ENCODE data around the gene SNAI1.

DNA sequence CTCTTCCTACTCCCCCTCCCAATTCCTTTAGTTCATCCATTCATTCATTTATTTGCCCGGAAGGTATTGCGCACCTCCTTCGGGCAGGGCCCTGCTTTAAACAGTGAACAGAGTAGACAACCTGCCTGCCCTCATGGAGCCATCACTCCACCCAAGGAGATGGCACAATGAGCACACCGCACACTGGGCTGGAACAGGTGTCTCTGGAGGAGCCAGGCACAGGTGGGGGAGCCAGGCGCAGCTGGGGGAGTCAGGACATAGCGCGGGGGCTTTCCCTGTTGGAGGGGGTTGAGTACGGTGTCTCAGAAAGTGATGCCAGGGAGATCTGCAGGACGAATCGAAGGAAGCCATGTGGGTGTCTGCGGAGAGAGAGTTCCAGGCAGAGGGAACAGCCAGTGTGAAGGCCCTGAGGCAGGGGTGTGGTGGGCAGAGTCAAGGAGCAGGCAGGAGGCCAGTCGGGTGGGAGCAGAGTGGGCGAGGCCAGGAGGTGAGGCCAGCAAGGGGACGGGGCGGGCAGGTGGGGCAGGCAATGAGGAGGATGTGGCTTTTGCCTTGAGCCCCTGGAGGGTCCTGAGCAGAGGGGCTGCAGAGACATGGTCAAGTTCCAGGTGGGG lies 46.4 kb downstream of the SNAI1 start:
- TF ChIP-seq, protein P1, sequence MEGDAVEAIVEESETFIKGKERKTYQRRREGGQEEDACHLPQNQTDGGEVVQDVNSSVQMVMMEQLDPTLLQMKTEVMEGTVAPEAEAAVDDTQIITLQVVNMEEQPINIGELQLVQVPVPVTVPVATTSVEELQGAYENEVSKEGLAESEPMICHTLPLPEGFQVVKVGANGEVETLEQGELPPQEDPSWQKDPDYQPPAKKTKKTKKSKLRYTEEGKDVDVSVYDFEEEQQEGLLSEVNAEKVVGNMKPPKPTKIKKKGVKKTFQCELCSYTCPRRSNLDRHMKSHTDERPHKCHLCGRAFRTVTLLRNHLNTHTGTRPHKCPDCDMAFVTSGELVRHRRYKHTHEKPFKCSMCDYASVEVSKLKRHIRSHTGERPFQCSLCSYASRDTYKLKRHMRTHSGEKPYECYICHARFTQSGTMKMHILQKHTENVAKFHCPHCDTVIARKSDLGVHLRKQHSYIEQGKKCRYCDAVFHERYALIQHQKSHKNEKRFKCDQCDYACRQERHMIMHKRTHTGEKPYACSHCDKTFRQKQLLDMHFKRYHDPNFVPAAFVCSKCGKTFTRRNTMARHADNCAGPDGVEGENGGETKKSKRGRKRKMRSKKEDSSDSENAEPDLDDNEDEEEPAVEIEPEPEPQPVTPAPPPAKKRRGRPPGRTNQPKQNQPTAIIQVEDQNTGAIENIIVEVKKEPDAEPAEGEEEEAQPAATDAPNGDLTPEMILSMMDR (IDR thresholded peaks at IDR 0.05), result no peak
- TF ChIP-seq POLR2A (IDR thresholded peaks at IDR 0.05) (no peak), POLR2AphosphoS5 (IDR thresholded peaks at IDR 0.05) (no peak)

Measured in suprapubic skin (tissue), 4 donors.